ENCODE measurements around the gene RRN3. TPM values are rescaled to one million over a fixed set of nuclear protein-coding genes. Genes with fewer than 3 reads are reported as not detected.
"Not testable (repeated sequence)": the region's sequence is repeated elsewhere in the genome, so short reads cannot be mapped to it uniquely, and the experiment has no call there.

Gene RRN3
- polyA plus RNA-seq (2014; cell fraction: cytosol; rRNA removed) = 66.0 and 76.1 TPM in 2 replicates
- polyA plus RNA-seq (2014; cell fraction: nucleus; rRNA removed) = 47.2 and 56.8 TPM in 2 replicates

GRCh38 chr16:15093955-15094827 is at the start of gene RRN3:
Gene RRN3 (minus strand): TSS chr16:15094272. CDS start chr16:15094233, 39 bp downstream.
- DNase-seq (ENCODE audit: low spot score) = peak; percentile 94

GRCh38 chr16:15143601-15144091 is 49.6 kb upstream of the RRN3 start:
- not testable (repeated sequence) for DNase-seq (ENCODE audit: low spot score)

GRCh38 chr16:15142891-15143600 is 49.0 kb upstream of the RRN3 start:
- not testable (repeated sequence) for DNase-seq (ENCODE audit: low spot score)

GRCh38 chr16:15142107-15142890 is 48.2 kb upstream of the RRN3 start:
- not testable (repeated sequence) for DNase-seq (ENCODE audit: low spot score)

GRCh38 chr16:15141586-15141985 is 47.5 kb upstream of the RRN3 start:
- no peak for DNase-seq (ENCODE audit: low spot score)

- not testable (repeated sequence) for DNase-seq (ENCODE audit: low spot score)
These were observed 46.6 kb upstream of the RRN3 start for GRCh38 chr16:15140444-15141365.

- not testable (repeated sequence) for DNase-seq (ENCODE audit: low spot score)
These were observed 43.4 kb upstream of the RRN3 start for GRCh38 chr16:15137514-15137913.

GRCh38 chr16:15135483-15136360 is 41.6 kb upstream of the RRN3 start:
- not testable (repeated sequence) for DNase-seq (ENCODE audit: low spot score)

- not testable (repeated sequence) for DNase-seq (ENCODE audit: low spot score)
These were observed 40.8 kb upstream of the RRN3 start for GRCh38 chr16:15134752-15135482.

GRCh38 chr16:15133554-15133953 is 39.5 kb upstream of the RRN3 start:
- DNase-seq (ENCODE audit: low spot score) = not testable (repeated sequence)

GRCh38 chr16:15132719-15133428 is 38.8 kb upstream of the RRN3 start:
- DNase-seq (ENCODE audit: low spot score) = not testable (repeated sequence)

- not testable (repeated sequence) for DNase-seq (ENCODE audit: low spot score)
These were observed 37.0 kb upstream of the RRN3 start for GRCh38 chr16:15130943-15131700.

- not testable (repeated sequence) for DNase-seq (ENCODE audit: low spot score)
These were observed 36.3 kb upstream of the RRN3 start for GRCh38 chr16:15130256-15130932.

GRCh38 chr16:15127641-15128425 is 33.8 kb upstream of the RRN3 start:
- DNase-seq (ENCODE audit: low spot score) = not testable (repeated sequence)

- DNase-seq (ENCODE audit: low spot score) = not testable (repeated sequence)
These were observed 6.4 kb upstream of the RRN3 start for GRCh38 chr16:15100372-15100987.

All from SK-N-DZ (cell line).